Measurements from ENCODE around the gene PTPN9.
"Not testable (repeated sequence)": the region's sequence is repeated elsewhere in the genome, so short reads cannot be mapped to it uniquely, and the experiment has no call there.

Gene PTPN9

DNA sequence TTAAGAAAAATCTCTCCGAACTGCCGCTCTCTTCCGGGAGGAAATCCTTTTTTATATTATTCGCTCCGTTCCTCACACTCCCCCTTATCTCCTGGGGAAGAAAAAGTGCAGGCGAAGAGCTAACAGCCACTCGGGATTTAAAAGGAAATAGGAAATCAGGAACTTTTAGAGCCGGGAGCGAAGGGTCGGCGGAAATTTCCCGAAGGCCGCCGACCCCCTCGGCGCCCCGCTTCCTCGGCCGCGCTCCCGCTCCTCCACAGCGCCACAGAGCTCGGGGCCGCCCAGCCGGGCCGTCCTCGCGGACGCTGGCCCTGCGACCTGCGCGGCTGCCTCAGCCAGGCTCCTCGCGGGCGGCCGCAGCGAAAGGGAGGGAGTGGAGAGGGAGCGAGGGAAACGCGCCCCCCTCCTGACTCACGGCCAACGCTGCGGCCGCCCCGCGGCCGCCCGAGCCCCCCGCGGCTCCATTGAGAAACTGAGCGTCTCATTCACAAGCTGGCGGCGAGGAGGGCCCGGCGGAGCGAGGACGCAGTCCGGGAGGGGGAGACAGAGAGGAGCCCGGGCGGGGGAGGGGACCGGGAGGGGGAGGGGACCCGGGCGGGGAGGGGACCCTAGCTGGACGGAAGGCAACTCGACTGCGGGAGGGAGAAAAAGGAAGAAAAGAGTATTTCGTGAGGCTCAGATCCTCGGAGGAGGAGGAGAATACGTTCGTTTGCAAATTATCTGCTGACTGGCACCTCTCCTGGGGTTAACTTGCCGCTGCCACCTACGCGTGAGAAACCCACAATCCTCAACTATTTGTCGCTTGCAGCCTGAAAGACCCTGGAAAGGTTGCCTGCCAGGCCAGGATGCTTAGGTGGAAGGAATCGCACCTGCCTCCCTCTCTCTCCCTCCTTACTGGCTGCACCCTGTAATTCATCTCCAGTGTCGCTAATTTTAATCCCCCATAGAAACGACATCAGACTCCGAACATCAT lies at the start of gene PTPN9:
Gene PTPN9, minus strand, starts transcription at position 368 of the 973 bp plus-strand sequence. CDS start 539 bp downstream, outside the sequence.
- peak; percentile 50 for DNase-seq

DNA sequence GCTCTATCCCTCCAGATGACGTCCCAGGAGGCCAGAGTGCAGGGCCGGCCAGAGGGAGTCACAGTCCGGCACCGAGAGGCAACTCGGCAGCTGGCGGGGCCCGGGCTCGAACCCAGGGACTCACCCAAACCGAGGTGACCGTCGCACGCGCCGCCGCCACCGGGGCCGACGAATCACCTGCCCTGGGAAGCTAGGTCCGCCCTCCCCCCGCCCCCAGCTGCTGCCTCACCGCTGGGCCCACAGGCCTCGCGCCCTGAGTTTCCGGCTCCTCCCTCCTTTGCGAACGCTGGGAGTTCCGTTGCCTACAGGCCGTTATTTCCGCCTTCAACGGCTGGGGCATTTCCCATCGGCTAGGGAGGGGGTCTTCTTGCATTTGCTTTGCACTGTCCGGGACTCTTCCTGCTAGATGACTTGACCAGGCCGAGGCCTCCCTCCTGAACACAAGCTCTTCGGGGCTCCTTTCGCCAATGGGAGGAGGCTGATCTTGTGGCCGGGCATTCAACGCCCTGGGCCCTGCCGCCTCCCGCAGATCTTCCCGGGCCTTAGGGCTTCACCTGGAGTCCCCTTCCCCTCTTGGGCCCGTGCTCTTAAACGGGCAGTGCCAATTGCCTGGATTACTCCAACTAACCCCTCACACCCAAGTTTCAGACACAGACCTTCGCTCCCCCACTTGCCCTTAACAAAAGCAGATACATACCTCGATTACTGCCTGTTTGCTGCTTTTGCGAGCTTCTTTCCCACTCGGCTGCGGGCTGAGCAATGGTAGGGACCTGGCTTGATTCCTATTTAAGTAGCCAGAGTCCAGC lies 46.6 kb upstream of the PTPN9 start, which contains the start of gene SNUPN:
Gene SNUPN, minus strand, starts transcription at position 184 of the 806 bp plus-strand sequence. CDS start 4,674 bp downstream, outside the sequence.
- DNase-seq = peak; percentile 80

DNA sequence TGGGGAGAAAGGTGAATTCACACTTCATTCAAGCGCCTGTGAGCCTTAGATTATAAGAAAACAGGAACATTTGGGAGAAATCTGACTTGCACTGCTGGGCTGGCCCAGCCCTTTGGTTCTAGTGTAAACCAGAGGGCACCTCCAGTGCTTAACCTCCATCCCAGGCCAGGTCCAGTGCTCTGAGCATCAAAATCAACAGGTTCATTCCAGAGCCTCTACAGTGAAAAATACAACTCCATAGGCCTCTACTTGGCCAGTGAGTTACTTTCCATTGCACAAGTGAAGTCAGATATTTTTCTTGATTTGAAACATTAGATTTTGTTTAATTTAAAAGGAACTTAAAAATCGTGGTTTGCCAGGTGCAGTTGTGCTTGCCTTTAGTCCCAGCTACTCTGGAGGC lies 43.4 kb upstream of the PTPN9 start:
- no peak for DNase-seq

DNA sequence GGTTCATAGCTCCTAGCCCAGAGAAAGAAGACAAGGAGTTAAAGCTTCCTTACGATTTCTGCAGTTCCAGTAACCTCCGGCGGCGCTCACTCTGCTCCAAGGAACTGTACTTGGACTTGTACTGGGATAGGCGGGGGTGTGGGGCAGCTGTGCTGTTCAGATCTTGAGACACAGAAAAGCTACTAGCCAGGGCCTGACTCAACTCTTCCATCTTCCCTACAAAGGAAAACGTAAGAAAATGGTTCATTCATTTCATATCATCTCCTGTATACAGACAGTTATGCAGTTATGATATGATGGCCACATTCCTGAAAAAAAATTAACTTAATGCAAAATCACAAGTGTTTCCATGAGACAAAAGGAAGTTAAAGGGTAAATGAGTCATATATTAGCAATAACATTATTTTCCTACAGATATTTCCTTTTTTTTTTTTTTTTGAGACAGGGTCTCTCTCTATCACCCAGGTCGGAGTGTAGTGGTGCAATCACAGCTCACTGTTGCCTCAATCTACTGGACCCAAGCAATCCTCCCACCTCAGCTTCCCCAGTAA lies 41.8 kb upstream of the PTPN9 start:
- DNase-seq = no peak

DNA sequence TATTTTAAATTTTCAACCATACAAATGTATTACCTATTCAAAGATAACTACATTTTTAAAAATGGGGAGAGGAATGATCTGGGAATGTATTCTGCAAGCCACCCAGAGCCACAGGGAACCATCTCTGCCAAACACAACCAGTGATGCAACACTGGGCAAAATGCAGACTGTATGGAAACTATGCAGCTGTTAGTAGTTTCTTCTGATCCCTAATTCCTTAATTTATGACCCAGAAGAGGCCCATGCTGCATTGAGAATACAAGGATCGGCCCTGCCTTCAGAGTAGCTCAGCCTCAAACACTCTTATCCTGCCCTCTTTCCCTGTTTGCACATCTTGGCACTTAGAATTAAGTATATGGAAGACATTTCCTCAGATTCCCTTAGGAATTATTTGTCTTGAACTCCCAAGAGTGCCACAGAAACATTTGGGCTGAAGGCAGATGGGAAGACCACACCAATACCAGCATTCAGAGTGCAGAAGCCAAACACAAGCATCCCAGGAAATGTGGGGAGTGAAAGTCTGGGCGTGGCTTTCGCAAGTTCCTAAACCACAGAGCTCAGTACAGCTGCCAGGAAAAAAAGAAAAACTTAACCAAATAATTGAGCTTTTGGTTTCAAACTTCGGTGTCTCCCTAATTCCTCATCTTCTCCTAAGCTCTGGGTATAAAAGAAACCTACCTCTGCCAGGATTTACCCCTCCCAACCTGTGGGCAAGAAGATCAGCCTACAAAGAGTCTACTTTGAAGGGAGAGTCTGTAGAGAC lies 41.1 kb upstream of the PTPN9 start:
- no peak for DNase-seq

DNA sequence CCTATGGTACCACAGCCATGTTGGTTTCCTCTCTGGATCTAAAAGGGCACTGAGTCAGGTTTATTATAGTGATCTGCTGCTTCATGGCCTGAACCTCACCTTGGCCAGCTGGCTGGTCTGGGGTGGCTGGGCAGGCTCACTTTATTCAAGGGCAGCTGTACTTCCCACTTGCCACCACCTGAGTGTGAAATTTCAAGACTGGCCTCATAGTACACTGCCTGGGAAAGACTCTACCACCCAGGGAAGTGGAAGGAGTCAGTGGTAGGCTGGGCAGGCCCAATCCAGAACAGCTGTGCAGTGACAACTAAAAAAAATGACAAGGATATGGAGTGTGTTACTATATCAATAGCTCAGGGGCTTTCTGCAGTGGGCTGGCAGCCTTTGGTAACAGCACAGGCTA lies 37.7 kb upstream of the PTPN9 start:
- no peak for DNase-seq

DNA sequence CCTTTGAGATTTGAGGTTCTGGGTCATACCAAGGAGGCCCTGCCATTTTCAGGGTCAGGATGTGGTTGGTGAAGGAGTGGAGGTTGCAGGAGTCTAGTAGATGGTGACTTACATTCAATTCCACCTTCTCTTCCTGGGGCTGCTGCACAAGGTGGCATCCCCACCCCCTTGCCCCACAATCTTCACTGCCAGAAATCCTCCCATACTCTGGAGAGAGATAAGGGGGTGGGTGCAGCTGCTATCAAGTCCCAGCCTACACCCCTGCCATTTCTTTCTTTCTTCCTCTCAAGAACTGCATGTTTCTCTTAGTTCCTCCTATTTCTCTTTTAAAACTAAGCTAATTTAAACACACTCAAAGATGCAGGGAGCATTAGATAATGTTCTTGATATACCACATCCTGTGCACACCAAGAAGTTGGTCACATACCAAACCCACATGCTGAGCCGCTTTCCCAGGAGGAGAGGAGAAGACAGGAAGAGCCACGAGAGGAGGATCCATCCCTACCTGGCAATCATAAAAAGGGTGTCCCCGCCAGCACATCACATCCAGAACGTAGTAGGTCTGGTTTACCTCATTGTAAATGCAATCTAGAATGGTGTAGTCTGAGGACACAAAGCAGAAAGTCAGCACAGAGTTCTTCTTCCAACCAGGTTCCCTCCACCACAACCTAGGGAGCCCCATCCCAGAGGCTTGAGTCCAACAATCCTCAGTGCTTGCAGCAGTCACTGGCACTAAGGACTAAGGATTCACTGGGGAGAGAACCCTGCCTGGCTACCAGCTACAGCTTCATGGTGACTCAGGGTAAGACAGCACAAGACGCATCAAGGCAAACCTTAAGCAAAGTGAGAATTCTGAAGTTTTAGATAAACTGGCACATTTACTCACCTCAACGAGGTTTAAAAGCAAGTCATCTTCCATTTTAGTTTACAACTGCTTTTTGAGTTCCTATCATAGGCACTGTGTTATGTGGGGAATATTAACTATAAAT lies 27.9 kb upstream of the PTPN9 start:
- no peak for DNase-seq

DNA sequence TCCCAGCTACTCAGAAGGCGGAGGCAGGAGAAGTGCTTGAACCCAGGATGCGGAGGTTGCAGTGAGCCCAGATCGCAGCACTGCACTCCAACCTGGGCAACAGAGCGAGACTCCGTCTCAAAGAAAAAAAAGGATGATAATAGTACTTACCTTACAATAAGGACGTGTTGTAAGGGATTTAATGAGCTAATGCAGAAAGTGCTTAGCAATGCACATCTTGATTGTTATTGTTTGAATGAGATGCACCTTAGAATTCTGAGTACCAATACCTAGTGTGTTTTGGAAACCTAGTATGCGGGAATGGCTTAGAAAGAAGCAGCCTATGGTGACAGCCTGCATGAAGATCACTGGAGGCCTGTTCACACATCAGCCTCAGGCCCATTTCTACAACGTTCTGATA lies 26.9 kb upstream of the PTPN9 start:
- DNase-seq = no peak

DNA sequence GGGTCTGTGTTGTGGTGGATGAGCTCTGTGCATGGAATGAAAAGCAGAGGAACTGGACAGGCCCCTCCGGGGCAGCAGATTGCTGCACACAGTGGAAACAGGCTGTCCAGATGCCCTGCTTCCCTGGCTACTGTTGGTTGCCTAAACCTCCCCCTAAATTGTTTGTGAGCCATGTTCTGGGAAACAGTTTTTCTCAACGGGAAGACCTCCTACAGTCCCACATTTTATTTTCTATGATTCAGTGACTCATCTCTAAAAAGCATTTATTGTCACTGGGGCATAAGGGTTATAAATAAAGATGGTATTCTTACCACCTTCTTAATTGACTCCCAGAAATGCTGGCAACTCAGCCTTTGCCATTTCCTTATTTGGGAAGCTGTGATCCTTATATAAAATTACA lies 20.3 kb upstream of the PTPN9 start:
- no peak for DNase-seq

DNA sequence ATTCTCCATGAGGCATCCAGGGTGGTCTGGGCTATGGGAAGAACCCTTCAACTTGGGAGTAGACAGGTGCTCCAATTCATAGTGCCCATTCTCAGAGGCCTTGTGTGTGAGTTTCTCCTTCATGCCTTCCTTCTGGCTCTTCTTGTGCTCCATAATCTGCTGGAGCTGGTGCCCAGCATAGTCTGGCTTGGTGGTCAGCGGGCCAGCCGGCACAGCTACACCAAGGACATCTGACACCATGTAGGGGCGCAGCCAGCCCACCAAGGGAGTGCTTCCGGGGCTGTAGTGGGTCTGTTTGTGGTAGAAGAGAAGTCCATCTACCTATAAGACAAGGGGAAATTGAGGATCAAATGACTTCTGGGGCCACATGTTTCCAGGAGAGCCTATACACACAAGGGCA lies 19.2 kb upstream of the PTPN9 start:
- no peak for DNase-seq

DNA sequence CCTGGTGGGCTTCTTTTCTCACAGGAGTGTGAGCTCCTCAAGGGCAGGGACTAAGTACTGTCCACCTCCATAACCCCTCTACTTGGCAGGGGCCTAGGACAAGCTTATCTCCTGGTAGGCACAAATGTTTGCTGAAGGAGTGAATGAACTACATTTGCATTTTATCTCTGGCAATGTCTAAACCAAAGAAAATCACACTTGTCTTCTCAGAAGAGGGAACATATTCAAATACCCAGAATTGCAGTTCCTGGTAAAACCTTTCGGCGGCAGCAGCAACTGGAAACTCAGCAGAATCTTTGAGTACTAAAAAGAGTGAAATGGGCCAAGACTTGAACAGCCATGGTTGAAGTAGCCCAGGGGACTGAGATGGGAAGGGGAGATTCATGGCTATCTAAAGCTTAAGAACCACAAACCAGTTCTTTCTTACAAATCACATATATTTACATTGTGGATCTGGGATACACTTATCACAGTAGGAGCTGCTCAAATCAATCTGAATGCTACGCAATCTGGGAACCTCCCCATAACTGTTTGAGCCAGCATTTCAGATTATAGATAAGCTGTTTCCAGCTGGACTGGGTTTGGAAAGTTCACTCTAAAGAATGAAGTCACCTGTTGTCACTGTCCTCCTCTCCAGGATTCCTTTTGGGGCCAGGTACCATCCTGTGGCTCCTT lies 18.7 kb upstream of the PTPN9 start:
- DNase-seq = no peak

DNA sequence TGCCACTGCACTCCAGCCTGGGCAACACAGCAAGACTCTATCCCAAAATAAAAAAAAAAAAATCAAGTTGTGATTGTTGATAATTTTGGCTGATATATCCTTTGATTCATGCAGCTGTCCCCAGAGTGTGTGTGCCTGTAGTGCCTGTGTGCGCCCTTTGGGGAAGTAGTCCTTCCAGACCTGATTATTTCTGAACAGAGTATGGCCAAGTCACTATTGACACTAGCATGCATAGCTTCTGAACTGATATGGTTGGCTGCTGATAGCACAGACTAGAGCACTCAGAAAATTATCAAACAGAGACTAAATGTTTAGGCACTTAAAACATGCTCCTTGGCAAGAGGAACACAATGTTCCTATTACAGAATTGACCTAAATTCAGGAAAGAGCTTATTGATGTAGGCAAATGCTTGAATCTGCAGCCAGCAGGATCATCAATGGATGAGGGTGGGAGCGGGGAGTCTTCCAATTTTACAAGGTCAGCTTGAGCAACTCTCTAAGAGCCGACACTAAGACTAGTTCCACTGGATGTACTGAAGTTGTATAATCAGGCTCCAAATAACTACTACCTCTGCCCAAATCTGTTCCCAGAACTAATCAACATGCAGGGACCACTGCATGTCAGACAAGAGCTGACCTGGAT lies 17.7 kb upstream of the PTPN9 start:
- DNase-seq = no peak

DNA sequence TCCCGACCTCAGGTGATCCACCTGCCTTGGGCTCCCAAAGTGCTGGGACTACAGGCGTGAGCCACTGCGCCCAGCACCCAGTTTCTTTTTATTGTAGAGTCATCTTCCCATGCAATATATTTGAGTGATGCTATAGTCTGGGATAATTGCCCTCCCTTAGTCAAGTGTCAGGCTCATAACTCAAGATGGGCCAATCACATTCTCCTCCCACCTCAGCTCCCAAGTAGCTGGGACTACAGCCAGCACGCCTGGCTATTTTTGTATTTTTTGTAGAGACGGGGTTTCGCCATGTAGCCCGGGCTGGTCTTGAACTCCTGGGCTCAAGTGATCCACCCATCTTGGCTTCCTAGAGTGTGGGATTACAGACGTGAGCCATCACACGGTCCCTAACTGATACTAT lies 15.2 kb upstream of the PTPN9 start:
- no peak for DNase-seq

DNA sequence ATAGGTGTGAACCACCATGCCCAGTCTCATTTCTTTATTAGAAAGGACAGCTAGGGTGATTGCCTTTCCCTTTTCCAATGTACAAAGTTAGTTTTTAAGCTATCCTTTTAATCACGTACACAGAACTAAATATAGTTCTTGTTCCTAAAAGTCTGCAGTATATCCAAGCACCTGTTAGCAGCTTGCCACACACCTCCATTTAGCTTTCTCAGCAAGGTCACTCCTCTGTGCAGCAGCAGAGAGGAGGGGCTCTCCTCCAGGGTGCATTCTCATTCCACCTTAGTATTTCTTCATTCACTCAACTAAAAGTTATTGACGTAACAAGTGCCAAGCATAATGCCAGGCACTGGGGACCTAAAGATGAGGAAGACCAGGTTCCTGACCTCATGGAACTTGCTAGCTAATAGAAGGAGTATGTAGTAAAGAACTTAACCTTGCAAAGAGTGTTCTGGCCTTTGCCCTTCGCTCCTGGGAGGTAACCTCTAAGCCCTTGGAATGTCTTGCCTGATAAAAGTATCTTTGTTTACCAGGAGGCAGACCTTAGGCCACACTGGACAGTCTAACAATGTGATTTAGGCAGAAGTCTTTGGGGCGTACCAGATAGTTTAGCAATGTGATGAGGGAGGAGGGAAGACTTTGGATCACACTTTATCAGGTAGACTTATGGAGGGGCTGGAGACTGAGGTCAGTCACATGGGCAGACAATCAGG lies 12.7 kb upstream of the PTPN9 start:
- no peak for DNase-seq

DNA sequence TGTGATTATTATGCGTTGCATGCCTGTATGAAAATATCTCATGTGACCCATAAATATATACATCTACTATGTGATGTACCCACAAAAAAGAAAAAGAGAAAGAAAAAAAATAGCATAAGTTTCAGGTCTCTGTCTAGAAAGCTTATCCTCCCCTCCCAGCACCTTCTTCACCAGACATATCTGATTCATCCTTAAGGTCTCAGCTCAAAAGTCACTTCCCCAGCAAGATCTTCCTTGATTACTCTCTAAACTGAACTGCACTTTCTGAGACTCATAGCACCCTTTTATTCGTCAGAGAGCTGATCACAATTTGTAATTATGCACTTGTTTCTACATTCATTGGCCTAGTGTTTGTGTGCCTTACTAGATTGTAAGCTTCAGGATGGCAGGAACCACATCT lies 11.1 kb upstream of the PTPN9 start:
- DNase-seq = no peak

DNA sequence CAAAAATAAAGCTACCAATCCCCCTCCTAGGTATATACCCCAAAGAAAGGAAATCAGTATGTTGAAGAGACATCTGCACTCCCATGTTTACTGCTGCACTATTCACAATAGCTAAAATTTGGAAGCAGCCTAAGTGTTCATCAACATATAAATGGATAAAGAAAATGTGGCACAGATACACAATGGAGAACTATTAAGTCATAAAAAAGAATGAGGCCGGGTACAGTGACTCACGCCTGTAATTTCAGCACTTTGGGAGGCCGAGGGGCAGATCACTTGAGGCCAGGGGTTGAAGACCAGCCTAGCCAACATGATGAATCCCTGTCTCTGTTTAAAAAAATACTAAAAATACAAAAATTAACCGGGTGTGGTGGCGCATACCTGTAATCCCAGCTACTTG lies 10.0 kb upstream of the PTPN9 start:
- DNase-seq = no peak

DNA sequence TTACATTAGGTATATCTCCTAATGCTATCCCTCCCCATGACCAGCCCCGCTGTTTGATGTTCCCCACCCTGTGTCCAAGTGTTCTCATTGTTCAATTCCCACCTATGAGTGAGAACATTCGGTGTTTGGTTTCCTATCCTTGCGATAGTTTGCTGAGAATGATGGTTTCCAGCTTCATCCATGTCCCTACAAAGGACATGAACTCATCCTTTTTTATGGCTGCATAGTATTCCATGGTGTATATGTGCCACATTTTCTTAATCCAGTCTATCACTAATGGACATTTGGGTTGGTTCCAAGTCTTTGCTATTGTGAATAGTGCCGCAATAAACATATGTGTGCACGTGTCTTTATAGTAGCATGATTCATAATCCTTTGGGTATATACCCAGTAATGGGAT lies 7.3 kb upstream of the PTPN9 start:
- DNase-seq = not testable (repeated sequence)

DNA sequence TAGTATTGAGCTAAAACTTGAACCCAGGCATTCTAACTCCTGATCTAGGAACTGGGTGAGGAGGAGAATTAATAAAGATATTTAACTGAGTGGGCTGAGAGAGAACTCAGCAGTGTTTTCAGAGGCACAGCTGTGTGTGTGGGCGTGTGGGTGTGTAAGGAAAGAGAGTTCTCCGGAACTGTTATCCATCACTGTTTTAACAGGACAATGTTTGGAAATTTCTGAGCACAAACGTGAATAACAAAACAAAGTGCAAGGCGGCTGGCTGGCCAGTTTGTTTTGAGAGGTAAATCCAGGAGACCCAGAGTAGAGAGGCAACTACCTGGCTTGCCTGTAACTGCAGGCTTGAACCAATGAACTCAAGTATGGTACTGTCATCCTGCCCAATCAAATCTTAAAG lies 5.0 kb upstream of the PTPN9 start:
- no peak for DNase-seq

DNA sequence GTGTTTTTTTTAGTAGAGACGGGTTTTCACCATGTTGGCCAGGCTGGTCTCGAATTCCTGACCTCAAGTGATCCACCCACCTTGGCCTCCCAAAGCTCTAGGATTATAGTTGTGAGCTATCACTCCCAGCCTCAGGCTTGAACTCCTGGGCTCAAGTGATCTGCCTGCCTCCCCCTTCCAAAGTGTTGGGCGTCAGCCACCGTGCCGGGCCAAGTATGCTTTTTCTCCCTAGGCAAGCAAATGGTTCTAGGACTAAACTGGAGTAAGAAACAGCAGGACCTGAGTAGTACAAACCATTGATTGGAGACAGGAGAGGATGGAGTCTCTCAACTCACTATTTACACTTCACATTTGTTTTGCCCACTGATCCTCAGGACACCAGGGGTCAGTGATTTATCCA lies 4.6 kb upstream of the PTPN9 start:
- no peak for DNase-seq

DNA sequence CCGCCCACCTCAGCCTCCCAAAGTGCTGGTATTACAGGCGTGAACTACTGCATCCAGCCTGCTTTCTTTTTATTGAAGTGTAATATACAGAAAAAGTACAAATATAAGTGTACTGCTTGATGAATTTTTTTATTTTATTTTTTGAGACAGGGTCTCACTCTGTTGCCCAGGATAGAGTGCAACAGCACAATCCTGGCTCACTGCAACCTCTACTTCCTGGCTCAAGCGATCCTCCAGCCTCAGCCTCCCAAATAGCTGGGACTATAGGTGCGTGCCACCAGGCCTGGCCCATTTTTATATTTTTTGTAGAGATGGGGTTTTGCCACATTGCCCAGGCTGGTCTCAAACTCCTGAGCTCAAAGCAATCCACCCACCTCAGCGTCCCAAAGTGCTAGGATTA lies 3.8 kb upstream of the PTPN9 start:
- not testable (repeated sequence) for DNase-seq

All from DMS79 treated with DMSO at 0.1 percent for 48 hours (cell line).